ENCODE results near the gene RXRB.

RXRB gene

DNA sequence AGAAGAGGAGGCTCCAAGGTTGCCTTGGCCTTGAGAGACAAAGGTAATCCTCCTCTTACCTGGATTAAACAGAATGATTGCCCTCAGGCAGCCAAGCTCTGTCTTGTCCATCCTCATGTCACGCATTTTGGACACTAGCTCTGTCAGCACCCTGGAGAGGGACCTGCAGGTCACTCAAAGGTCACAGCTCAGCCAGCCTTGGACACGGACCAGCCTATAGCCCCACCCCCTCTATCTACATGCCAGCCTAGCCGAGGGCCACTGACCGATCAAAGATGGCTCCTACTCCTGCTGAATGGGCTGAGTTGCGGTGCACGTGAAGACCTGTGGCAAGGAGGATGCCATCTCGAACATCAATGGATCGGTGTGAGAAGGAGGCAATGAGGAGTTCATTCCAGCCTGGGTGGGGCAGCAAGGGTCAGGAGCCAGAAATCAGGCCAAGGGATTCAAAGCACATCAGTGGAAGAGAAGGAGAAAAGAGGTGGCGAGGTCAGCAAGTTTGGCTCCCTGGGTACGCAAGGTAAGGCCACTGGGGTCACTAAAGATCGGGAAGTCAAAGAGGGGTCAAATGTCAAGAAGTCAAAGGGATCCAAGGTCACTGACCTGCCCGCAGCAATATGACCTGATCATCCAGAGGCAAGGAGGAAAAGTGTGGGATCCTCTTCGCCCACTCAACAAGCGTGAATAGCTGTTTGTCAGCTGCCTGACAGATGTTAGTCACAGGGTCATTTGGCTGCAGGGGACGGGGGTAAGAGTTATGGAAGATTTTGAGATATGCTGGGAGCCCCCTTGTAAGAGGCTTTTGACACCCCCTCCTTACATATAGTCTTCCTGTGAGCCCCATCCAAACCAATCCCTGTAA, 4.9 kb downstream of the RXRB start:
- H3K27ac ChIP-seq: no peak overlapping the region
- no peak overlapping the region for H3K4me2 ChIP-seq
- H3K27me3 ChIP-seq (ENCODE audit: insufficient read depth, low read depth): no peaks in the 10 kb centered on the region
- no peaks in the 10 kb centered on the region for H4K20me1 ChIP-seq (ENCODE audit: insufficient read depth)
- no peak overlapping the region for H2AFZ ChIP-seq (ENCODE audit: low read depth)
- peaks cover 6% of the 10 kb centered on the region; the same call in 1 of the 2 replicates for H3K79me2 ChIP-seq (ENCODE audit: insufficient read depth, low read depth)
- H3K9ac ChIP-seq: no peak overlapping the region
- H3K4me1 ChIP-seq (ENCODE audit: low read depth, poor library complexity, severe bottlenecking): no peaks in the 10 kb centered on the region
- TF ChIP-seq, protein P1, sequence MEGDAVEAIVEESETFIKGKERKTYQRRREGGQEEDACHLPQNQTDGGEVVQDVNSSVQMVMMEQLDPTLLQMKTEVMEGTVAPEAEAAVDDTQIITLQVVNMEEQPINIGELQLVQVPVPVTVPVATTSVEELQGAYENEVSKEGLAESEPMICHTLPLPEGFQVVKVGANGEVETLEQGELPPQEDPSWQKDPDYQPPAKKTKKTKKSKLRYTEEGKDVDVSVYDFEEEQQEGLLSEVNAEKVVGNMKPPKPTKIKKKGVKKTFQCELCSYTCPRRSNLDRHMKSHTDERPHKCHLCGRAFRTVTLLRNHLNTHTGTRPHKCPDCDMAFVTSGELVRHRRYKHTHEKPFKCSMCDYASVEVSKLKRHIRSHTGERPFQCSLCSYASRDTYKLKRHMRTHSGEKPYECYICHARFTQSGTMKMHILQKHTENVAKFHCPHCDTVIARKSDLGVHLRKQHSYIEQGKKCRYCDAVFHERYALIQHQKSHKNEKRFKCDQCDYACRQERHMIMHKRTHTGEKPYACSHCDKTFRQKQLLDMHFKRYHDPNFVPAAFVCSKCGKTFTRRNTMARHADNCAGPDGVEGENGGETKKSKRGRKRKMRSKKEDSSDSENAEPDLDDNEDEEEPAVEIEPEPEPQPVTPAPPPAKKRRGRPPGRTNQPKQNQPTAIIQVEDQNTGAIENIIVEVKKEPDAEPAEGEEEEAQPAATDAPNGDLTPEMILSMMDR (conservative IDR thresholded peaks at IDR 0.05; ENCODE audit: low read depth, low read length): no peak
- H3K36me3 ChIP-seq (ENCODE audit: insufficient read depth): no peaks in the 10 kb centered on the region
- no peak overlapping the region for H3K4me3 ChIP-seq (IDR thresholded peaks at IDR 0.05; ENCODE audit: insufficient read depth, low read depth, low read length)

DNA sequence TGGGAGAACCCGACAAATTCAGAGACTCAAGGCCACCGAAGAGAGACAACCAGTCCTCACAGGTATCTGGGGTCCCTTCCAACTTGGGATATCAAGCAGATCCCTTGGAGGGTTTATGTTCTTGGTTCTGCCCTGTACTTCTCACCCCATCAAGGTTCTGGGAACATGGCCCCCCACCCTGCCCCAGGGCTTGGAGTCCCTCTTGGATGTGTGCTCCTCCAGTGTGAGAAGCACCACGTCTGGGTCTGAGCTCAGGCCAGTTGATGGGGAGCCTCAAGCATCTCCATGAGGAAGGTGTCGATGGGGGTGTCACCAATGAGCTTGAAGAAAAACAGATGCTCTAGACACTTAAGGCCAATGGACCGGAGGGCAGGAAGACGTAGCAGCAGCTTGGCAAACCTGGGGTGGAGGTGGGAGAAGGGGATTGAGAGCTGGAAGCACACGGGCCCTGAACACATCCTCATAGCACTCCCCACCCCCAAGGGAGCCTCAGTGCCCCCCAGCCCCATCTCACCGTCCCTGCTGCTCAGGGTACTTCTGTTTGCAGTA, 6.0 kb downstream of the RXRB start:
- no peak overlapping the region for H3K9ac ChIP-seq
- H3K4me3 ChIP-seq (IDR thresholded peaks at IDR 0.05; ENCODE audit: insufficient read depth, low read depth, low read length): no peak overlapping the region
- H3K27ac ChIP-seq: no peak overlapping the region
- no peak overlapping the region for H2AFZ ChIP-seq (ENCODE audit: low read depth)
- H4K20me1 ChIP-seq (ENCODE audit: insufficient read depth): no peaks in the 10 kb centered on the region
- no peaks in the 10 kb centered on the region for H3K27me3 ChIP-seq (ENCODE audit: insufficient read depth, low read depth)
- no peaks in the 10 kb centered on the region for H3K4me1 ChIP-seq (ENCODE audit: low read depth, poor library complexity, severe bottlenecking)
- H3K79me2 ChIP-seq (ENCODE audit: insufficient read depth, low read depth): peaks cover 3% of the 10 kb centered on the region; the same call in 1 of the 2 replicates
- TF ChIP-seq, protein P1 (conservative IDR thresholded peaks at IDR 0.05; ENCODE audit: low read depth, low read length): no peak
- H3K4me2 ChIP-seq: no peak overlapping the region
- no peaks in the 10 kb centered on the region for H3K36me3 ChIP-seq (ENCODE audit: insufficient read depth)

DNA sequence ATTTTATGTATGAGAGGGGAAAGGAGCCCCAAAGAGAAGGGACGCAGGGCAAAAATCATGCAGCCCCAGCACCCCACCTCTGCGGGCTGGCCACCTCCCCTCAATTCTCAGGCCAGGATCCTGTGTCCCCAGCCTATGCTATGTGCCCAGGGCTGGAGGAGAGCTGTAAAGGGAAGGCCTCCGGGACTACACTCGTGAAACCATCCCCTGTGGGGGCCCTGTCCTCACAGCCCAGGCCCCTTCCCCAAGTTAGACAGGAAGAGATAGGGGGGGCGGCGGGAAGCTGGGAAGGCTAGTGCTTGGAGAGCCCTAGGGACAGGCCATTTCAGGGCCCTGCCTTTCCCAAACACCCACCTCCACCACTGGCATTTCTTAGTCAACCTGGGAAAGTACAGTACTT, 6.8 kb downstream of the RXRB start:
- H2AFZ ChIP-seq (ENCODE audit: low read depth): no peak overlapping the region
- no peak overlapping the region for H3K4me2 ChIP-seq
- no peak overlapping the region for H3K4me3 ChIP-seq (IDR thresholded peaks at IDR 0.05; ENCODE audit: insufficient read depth, low read depth, low read length)

DNA sequence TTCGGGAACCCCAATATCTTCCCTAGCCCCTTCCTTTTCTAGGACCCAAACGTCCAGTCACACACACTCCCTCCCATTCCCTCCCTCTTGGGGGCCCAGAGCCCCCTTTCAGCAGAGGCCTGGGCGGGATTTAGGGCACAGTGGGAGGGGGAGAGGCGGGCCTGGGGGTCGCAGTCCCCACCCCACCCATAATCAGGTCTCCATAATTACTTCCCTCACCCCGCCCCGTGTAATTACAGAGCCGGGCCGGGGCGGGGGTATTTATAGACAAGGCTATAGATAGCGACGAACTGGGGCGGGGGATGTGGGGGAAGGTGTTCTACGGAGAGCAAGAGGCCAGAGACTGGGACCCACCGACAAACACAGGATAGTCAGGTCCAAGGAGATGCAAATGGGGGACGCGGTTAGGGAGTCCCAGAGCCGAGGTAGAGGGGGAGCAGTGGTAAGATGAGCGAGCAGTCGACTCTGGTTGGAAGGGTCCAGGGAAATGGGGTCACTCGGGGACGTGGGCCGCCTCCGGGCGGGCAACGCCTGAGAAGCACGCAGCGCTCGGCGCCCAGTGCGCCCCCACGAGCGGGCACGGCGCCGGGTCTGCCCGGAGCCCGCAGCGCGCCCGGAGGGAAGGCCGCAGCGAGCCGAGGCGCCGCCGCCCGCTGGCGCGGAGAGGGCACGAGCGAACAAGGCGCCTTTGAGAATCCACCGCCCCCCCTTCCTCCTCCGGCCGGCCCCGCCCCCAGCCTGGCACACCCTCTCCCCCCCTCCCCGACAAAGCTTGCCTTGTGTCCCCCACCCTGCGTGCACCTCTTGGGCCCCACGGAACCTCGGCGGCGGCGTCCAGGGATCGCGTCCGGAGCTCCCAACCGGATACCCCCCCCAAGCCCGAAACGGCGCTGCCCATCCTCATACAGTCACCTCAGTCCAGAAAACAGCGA, 7.5 kb downstream of the RXRB start:
- H3K4me2 ChIP-seq: no peak overlapping the region
- no peaks in the 10 kb centered on the region for H3K36me3 ChIP-seq (ENCODE audit: insufficient read depth)
- H3K27ac ChIP-seq: no peak overlapping the region
- H3K9ac ChIP-seq: no peak overlapping the region
- no peaks in the 10 kb centered on the region for H3K27me3 ChIP-seq (ENCODE audit: insufficient read depth, low read depth)
- TF ChIP-seq, protein P1 (conservative IDR thresholded peaks at IDR 0.05; ENCODE audit: low read depth, low read length): no peak
- H3K79me2 ChIP-seq (ENCODE audit: insufficient read depth, low read depth): no peaks in the 10 kb centered on the region
- no peak overlapping the region for H3K4me3 ChIP-seq (IDR thresholded peaks at IDR 0.05; ENCODE audit: insufficient read depth, low read depth, low read length)
- no peaks in the 10 kb centered on the region for H3K4me1 ChIP-seq (ENCODE audit: low read depth, poor library complexity, severe bottlenecking)
- H2AFZ ChIP-seq (ENCODE audit: low read depth): no peak overlapping the region
- no peaks in the 10 kb centered on the region for H4K20me1 ChIP-seq (ENCODE audit: insufficient read depth)

More for the DNA sequence above, 6.8 kb downstream of the RXRB start:
- H3K27me3 ChIP-seq (ENCODE audit: insufficient read depth, low read depth): no peaks in the 10 kb centered on the region
- no peak overlapping the region for H3K9ac ChIP-seq
- no peaks in the 10 kb centered on the region for H3K4me1 ChIP-seq (ENCODE audit: low read depth, poor library complexity, severe bottlenecking)
- H3K79me2 ChIP-seq (ENCODE audit: insufficient read depth, low read depth): no peaks in the 10 kb centered on the region
- H4K20me1 ChIP-seq (ENCODE audit: insufficient read depth): no peaks in the 10 kb centered on the region
- no peaks in the 10 kb centered on the region for H3K36me3 ChIP-seq (ENCODE audit: insufficient read depth)
- TF ChIP-seq, protein P1 (conservative IDR thresholded peaks at IDR 0.05; ENCODE audit: low read depth, low read length): no peak
- no peak overlapping the region for H3K27ac ChIP-seq

All from KMS-11 (cell line).